ENCODE data around the gene POU6F2. TPM values are rescaled to one million over a fixed set of nuclear protein-coding genes. Genes with fewer than 3 reads are reported as not detected.

The POU6F2 gene
- total RNA-seq, 6 experiments from 2014 or later, result 0.12 to 2.1 (median 0.64) TPM; not detected in 2

- Histone ChIP-seq H3K27ac (no peak overlapping the region), H3K4me1 (no peaks in the 10 kb centered on the region), H3K4me3 (no peak overlapping the region), H3K9me3 (no peaks in the 10 kb centered on the region), H3K36me3 (no peaks in the 10 kb centered on the region), H3K27me3 (no peaks in the 10 kb centered on the region)
- 54% methylated on average over 9 of the region's 9 CpGs for WGBS (ENCODE audit: insufficient coverage, low coverage, low lambda C conversion rate, missing lambda C conversion rate)
- DNase-seq (no peak), ATAC-seq (no peak)
- intact Hi-C loops (cut with DNase I), result no loop called here
- TF ChIP-seq POLR2A (IDR thresholded peaks at IDR 0.05), result no peak
These were observed 288.2 kb downstream of the POU6F2 start for GRCh38 chr7:39265641-39266591.

GRCh38 chr7:39269034-39269433, 291.3 kb downstream of the POU6F2 start:
- no peak overlapping the region for H3K27ac ChIP-seq
- ATAC-seq, result no peak
- no peaks in the 10 kb centered on the region for H3K9me3 ChIP-seq
- no peak for DNase-seq
- H3K27me3 ChIP-seq, result no peaks in the 10 kb centered on the region
- intact Hi-C loops (cut with DNase I), result no loop called here
- no peak overlapping the region for H3K4me3 ChIP-seq
- WGBS (ENCODE audit: insufficient coverage, low coverage, low lambda C conversion rate, missing lambda C conversion rate), result no CpG with 5 or more reads among the region's 2 CpGs
- no peaks in the 10 kb centered on the region for H3K36me3 ChIP-seq
- H3K4me1 ChIP-seq, result no peaks in the 10 kb centered on the region
- TF ChIP-seq CTCF (IDR thresholded peaks at IDR 0.05) (no peak), POLR2A (IDR thresholded peaks at IDR 0.05) (no peak)

- Histone ChIP-seq H3K36me3 (no peaks in the 10 kb centered on the region), H3K9me3 (no peaks in the 10 kb centered on the region), H3K4me1 (no peaks in the 10 kb centered on the region), H3K27me3 (no peaks in the 10 kb centered on the region), H3K4me3 (no peak overlapping the region), H3K27ac (no peak overlapping the region)
- no peak for TF ChIP-seq CTCF (IDR thresholded peaks at IDR 0.05)
- TF ChIP-seq POLR2A (IDR thresholded peaks at IDR 0.05), result no peak
- intact Hi-C loops (cut with DNase I), result no loop called here
- WGBS (ENCODE audit: insufficient coverage, low coverage, low lambda C conversion rate, missing lambda C conversion rate), result 71% methylated on average over 5 of the region's 5 CpGs
- no peak for DNase-seq
- no peak for ATAC-seq
These were observed 292.3 kb downstream of the POU6F2 start for GRCh38 chr7:39270018-39270417.

GRCh38 chr7:39271402-39271801, 293.7 kb downstream of the POU6F2 start:
- no peak for ATAC-seq
- Histone ChIP-seq H3K36me3 (no peaks in the 10 kb centered on the region), H3K4me3 (no peak overlapping the region), H3K27me3 (no peaks in the 10 kb centered on the region), H3K27ac (no peak overlapping the region), H3K4me1 (no peaks in the 10 kb centered on the region), H3K9me3 (no peaks in the 10 kb centered on the region)
- WGBS (ENCODE audit: insufficient coverage, low coverage, low lambda C conversion rate, missing lambda C conversion rate), result 37% methylated on average over 8 of the region's 9 CpGs
- DNase-seq, result no peak
- no peak for TF ChIP-seq CTCF (IDR thresholded peaks at IDR 0.05)
- TF ChIP-seq POLR2A (IDR thresholded peaks at IDR 0.05), result no peak
- intact Hi-C loops (cut with DNase I), result no loop called here

GRCh38 chr7:39272111-39272510, 294.4 kb downstream of the POU6F2 start:
- intact Hi-C loops (cut with DNase I), result no loop called here
- Histone ChIP-seq H3K4me1 (no peaks in the 10 kb centered on the region), H3K36me3 (no peaks in the 10 kb centered on the region), H3K4me3 (no peak overlapping the region), H3K9me3 (no peaks in the 10 kb centered on the region), H3K27me3 (no peaks in the 10 kb centered on the region), H3K27ac (no peak overlapping the region)
- ATAC-seq (no peak), DNase-seq (no peak)
- no peak for TF ChIP-seq POLR2A (IDR thresholded peaks at IDR 0.05)
- TF ChIP-seq CTCF (IDR thresholded peaks at IDR 0.05), result no peak
- WGBS (ENCODE audit: insufficient coverage, low coverage, low lambda C conversion rate, missing lambda C conversion rate), result 71% methylated on average over 1 of the region's 1 CpG

Measured in right lobe of liver (tissue), 6 donors.